Measurements from ENCODE around the gene PTPRN2.

GRCh38 chr7:157766098-157766497 is 821.5 kb downstream of the PTPRN2 start:
- TF ChIP-seq CTCF (IDR thresholded peaks at IDR 0.05) (no peak), POLR2A (IDR thresholded peaks at IDR 0.05) (no peak), POLR2AphosphoS5 (IDR thresholded peaks at IDR 0.05) (no peak)
